Measurements from ENCODE around the gene SMYD3.

The SMYD3 gene

DNA sequence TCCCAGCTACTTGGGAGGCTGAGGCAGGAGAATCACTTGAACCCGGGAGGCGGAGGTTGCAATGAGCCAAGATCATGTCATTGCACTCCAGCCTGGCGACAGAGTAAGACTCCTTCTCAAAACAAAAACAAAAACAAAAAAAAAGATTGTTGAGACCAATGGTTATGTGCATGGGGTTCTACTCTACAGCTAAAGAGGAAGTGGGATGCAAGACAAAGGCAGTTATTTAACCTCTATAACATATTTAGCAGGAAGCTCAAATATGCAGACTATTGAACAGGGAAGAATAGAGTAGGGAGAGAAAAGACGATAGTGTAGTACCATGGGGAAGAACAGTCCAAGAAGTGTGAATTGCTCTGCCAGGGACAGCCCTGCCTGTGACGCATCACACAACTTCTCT, 227.7 kb downstream of the SMYD3 start:
- no peak for DNase-seq (ENCODE audit: extremely low read depth, insufficient read length)
- H3K4me3 ChIP-seq (replicated peaks; ENCODE audit: low read depth, low read length), result no peak overlapping the region
- no peaks in the 10 kb centered on the region for H3K27me3 ChIP-seq (replicated peaks; ENCODE audit: control insufficient read depth, insufficient read depth, low read length)
- TF ChIP-seq, protein P1, sequence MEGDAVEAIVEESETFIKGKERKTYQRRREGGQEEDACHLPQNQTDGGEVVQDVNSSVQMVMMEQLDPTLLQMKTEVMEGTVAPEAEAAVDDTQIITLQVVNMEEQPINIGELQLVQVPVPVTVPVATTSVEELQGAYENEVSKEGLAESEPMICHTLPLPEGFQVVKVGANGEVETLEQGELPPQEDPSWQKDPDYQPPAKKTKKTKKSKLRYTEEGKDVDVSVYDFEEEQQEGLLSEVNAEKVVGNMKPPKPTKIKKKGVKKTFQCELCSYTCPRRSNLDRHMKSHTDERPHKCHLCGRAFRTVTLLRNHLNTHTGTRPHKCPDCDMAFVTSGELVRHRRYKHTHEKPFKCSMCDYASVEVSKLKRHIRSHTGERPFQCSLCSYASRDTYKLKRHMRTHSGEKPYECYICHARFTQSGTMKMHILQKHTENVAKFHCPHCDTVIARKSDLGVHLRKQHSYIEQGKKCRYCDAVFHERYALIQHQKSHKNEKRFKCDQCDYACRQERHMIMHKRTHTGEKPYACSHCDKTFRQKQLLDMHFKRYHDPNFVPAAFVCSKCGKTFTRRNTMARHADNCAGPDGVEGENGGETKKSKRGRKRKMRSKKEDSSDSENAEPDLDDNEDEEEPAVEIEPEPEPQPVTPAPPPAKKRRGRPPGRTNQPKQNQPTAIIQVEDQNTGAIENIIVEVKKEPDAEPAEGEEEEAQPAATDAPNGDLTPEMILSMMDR (IDR thresholded peaks at IDR 0.05; ENCODE audit: insufficient read depth, low read length, poor library complexity, severe bottlenecking), result no peak
- H3K36me3 ChIP-seq (ENCODE audit: control insufficient read depth, insufficient read depth, low read length), result no peaks in the 10 kb centered on the region

DNA sequence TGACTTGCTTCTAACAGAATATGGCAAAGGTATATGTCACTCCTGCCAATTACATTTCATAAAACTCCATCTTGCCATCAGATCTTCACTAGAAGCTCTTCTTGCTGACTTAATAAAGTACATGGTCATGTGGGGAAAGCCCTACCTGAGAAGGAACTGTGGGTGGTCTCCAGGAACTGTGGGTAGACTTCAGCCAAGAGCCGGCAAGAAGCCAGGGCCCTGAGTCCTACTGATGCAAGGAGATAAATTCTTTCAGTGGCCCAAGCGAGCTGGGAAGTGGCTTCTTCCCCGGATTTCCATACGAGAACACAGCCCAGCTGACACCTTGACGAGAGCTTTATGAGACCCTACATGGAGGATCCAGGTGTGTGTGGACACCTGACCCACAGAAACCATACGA, 228.7 kb downstream of the SMYD3 start:
- Histone ChIP-seq H3K27me3 (replicated peaks; ENCODE audit: control insufficient read depth, insufficient read depth, low read length) (no peaks in the 10 kb centered on the region), H3K36me3 (ENCODE audit: control insufficient read depth, insufficient read depth, low read length) (no peaks in the 10 kb centered on the region), H3K4me3 (replicated peaks; ENCODE audit: low read depth, low read length) (no peak overlapping the region)
- DNase-seq (ENCODE audit: extremely low read depth, insufficient read length), result no peak
- TF ChIP-seq, protein P1 (IDR thresholded peaks at IDR 0.05; ENCODE audit: insufficient read depth, low read length, poor library complexity, severe bottlenecking), result no peak

- no peak for DNase-seq (ENCODE audit: extremely low read depth, insufficient read length)
- no peaks in the 10 kb centered on the region for H3K36me3 ChIP-seq (ENCODE audit: control insufficient read depth, insufficient read depth, low read length)
- TF ChIP-seq, protein P1 (IDR thresholded peaks at IDR 0.05; ENCODE audit: insufficient read depth, low read length, poor library complexity, severe bottlenecking), result no peak
- no peaks in the 10 kb centered on the region for H3K27me3 ChIP-seq (replicated peaks; ENCODE audit: control insufficient read depth, insufficient read depth, low read length)
- H3K4me3 ChIP-seq (replicated peaks; ENCODE audit: low read depth, low read length), result no peak overlapping the region
Measured at GRCh38 chr1:246275036-246275435, 232.0 kb downstream of the SMYD3 start.

DNA sequence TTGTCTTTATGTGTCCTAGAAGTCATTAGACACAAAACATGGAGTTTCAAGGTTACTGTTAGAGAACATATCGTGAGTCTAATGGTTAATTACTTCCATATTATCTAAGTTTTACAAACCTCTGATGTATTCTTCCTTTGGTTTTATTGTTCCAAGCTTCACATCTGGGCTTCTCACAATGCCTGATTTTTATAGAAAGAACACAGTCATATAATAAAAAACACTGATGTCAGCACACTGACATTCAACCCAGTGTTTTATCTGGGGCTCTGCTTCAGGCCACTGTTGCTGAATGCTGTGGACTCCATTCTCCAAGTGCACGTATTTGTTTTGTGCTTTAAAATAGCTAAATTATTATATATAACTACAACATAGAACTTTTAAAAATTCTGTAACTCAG, 232.9 kb downstream of the SMYD3 start:
- Histone ChIP-seq H3K36me3 (ENCODE audit: control insufficient read depth, insufficient read depth, low read length) (no peaks in the 10 kb centered on the region), H3K4me3 (replicated peaks; ENCODE audit: low read depth, low read length) (no peak overlapping the region), H3K27me3 (replicated peaks; ENCODE audit: control insufficient read depth, insufficient read depth, low read length) (no peaks in the 10 kb centered on the region)
- TF ChIP-seq, protein P1 (IDR thresholded peaks at IDR 0.05; ENCODE audit: insufficient read depth, low read length, poor library complexity, severe bottlenecking), result no peak
- DNase-seq (ENCODE audit: extremely low read depth, insufficient read length), result no peak

GRCh38 chr1:246271516-246271915, 235.6 kb downstream of the SMYD3 start:
- TF ChIP-seq, protein P1 (IDR thresholded peaks at IDR 0.05; ENCODE audit: insufficient read depth, low read length, poor library complexity, severe bottlenecking), result no peak
- H3K4me3 ChIP-seq (replicated peaks; ENCODE audit: low read depth, low read length), result no peak overlapping the region
- H3K36me3 ChIP-seq (ENCODE audit: control insufficient read depth, insufficient read depth, low read length), result no peaks in the 10 kb centered on the region
- no peaks in the 10 kb centered on the region for H3K27me3 ChIP-seq (replicated peaks; ENCODE audit: control insufficient read depth, insufficient read depth, low read length)
- no peak for DNase-seq (ENCODE audit: extremely low read depth, insufficient read length)

DNA sequence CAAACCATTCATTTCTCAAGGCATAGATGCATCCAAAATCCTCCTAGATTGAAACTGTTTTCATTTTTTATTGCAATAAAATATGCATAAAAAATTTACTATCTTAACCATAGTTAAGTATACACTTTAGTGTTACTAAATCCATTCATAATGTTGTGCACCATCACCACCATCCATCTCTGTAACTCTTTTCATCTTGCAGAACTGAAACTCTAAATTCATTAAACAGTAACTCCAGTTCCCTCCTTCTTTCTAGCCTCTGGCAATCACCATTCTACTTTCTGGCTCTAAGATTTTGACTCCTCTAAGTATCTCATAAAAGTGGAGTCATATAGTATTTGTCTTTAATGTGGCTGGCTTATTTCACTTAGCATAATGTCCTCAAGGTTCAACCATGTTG, 236.8 kb downstream of the SMYD3 start:
- Histone ChIP-seq H3K4me3 (replicated peaks; ENCODE audit: low read depth, low read length) (no peak overlapping the region), H3K36me3 (ENCODE audit: control insufficient read depth, insufficient read depth, low read length) (no peaks in the 10 kb centered on the region), H3K27me3 (replicated peaks; ENCODE audit: control insufficient read depth, insufficient read depth, low read length) (no peaks in the 10 kb centered on the region)
- DNase-seq (ENCODE audit: extremely low read depth, insufficient read length), result no peak
- TF ChIP-seq, protein P1 (IDR thresholded peaks at IDR 0.05; ENCODE audit: insufficient read depth, low read length, poor library complexity, severe bottlenecking), result no peak

All from GM06990 (cell line).